Spleen (tissue), 11 donors: Measurements from ENCODE around the gene POGZ. TPM values are rescaled to one million over a fixed set of nuclear protein-coding genes. Genes with fewer than 3 reads are reported as not detected.

Experiments
- DNase-seq: peaks from one replicate; pipeline ENCODE4 v3.0.0-alpha.2; 2020
- H3K27ac ChIP-seq, 8 donors: fragments of 200-600 bp; sonication (generic) in 7 of 8; 1 replicate in 4 of 8; 2 replicates in 4 of 8; pipeline versions ENCODE4 v1.5.0 to v1.8.0; 2016 to 2021; ENCODE audit warnings: inconsistent platforms in 4 of 8, mild to moderate bottlenecking in 4 of 8, moderate library complexity in 1 of 8
- H3K27me3 ChIP-seq, 7 donors: fragments of 200-600 bp; sonication (generic) in 6 of 7; replicated peaks in 1 of 7; 1 replicate in 4 of 7; 2 replicates in 3 of 7; pipeline versions ENCODE4 v1.5.0 to v1.8.0; 2016 to 2021; ENCODE audit warnings: inconsistent platforms in 3 of 7, mild to moderate bottlenecking in 1 of 7
- H3K36me3 ChIP-seq, 6 donors: fragments of 200-600 bp; sonication (generic) in 5 of 6; 1 replicate in 4 of 6; 2 replicates in 2 of 6; pipeline versions ENCODE4 v1.5.0 to v1.8.0; 2016 to 2021; ENCODE audit warnings: inconsistent platforms in 2 of 6
- H3K4me1 ChIP-seq, 6 donors: fragments of 200-600 bp; sonication (generic) in 5 of 6; 1 replicate in 3 of 6; 2 replicates in 3 of 6; pipeline versions ENCODE4 v1.5.0 to v1.8.0; 2016 to 2021; ENCODE audit warnings: inconsistent platforms in 3 of 6
- H3K4me3 ChIP-seq, 8 donors: fragments of 200-600 bp; sonication (generic) in 7 of 8; 1 replicate in 4 of 8; 2 replicates in 4 of 8; pipeline versions ENCODE4 v1.5.0 to v1.8.0; 2016 to 2021; ENCODE audit warnings: inconsistent platforms in 4 of 8, mild to moderate bottlenecking in 4 of 8, moderate library complexity in 2 of 8
- H3K9me3 ChIP-seq, 8 donors: fragments of 200-600 bp; sonication (generic) in 7 of 8; 1 replicate in 4 of 8; 2 replicates in 4 of 8; pipeline versions ENCODE4 v1.5.0 to v1.8.0; 2016 to 2021; ENCODE audit warnings: inconsistent platforms in 4 of 8
- CTCF ChIP-seq, 11 experiments: fragments of 200-600 bp in 7 of 11; fragments of 450-650 bp in 4 of 11; sonication (generic) in 4 of 11; IDR thresholded peaks in 8 of 11; conservative IDR thresholded peaks in 3 of 11; 1 replicate in 7 of 11; 2 replicates in 4 of 11; pipeline versions ENCODE4 v1.4.0 to v1.8.0; 2016 to 2021; ENCODE audit warnings: antibody characterized with exemption in 11 of 11, inconsistent platforms in 4 of 11, mild to moderate bottlenecking in 1 of 11
- POLR2A ChIP-seq, 3 donors: fragments of 450-650 bp; IDR thresholded peaks; one replicate each; pipeline ENCODE4 v1.5.1; 2017; ENCODE audit warnings: antibody characterized with exemption in 3 of 3, mild to moderate bottlenecking in 1 of 3
- POLR2AphosphoS5 ChIP-seq, 3 donors: sonication (generic); formaldehyde crosslinking; IDR thresholded peaks; one replicate each; pipeline ENCODE4 v1.5.1; 2017; ENCODE audit warnings: antibody characterized with exemption in 3 of 3
- WGBS, 5 donors: extraction: QIAGEN DNeasy Blood & Tissue Kit in 3 of 5; methylation state at CpG; one replicate each; pipeline versions ENCODE4 v1.1.5 to v1.1.7; 2013 to 2018; 5-methylcytosine and 5-hydroxymethylcytosine counted together
- intact Hi-C: fragments of 100-400 bp; cut with DNase I; formaldehyde crosslinking; loops from one replicate; pipeline ENCODE4 v1.15.0; 2023; ENCODE audit warnings: low total_unique reads
- polyA plus RNA-seq, 3 donors: library from polyadenylated mRNA; stranded (reverse); fragments of 200-250 nt; gene quantifications; one replicate each; pipeline ENCODE4 v1.2.1, GENCODE V29; 2013
- total RNA-seq, 7 donors: library from RNA; depleted of rRNA in 3 of 7; stranded (reverse); fragments of >200 nt in 3 of 7; fragmentation: NEBNext Ultra II Directional in 4 of 7; extraction: Animal tissue kit (Norgen Biotek cat#: 25700) in 4 of 7; gene quantifications; one replicate each; pipeline versions ENCODE4 v1.1.0 to v1.2.1, GENCODE V29; 2016 to 2021
- donor health status: healthy with polysubstance abuse.
- donor health status: DM: no; HTN: no; CAD: no; lungs with moderate emphysema.
- donor health status: DM: no; HTN: no; CAD: no.
- donor health status: Bipolar disorder and iron deficiency.
- donor health status: healthy.
- donor health status: DM: no; HTN: no; CAD: no.
- donor health status: DM: yes; HTN: yes; CAD: no.

POGZ gene
- total and polyA plus RNA-seq, 10 donors: 12.9 to 133 (median 82.6) TPM

GRCh38 chr1:151455966-151456365 lies 3.3 kb downstream of the POGZ start:
- peak overlapping the region in 5 of 8 donors; percentile 18 to 99 (median 92) for H3K27ac ChIP-seq
- peaks cover 20 to 79% (median 39%) of the 10 kb centered on the region in 6 donors for H3K4me1 ChIP-seq
- intact Hi-C loops: no loop called here
- no peak overlapping the region for H3K4me3 ChIP-seq
- H3K9me3 ChIP-seq: no peaks in the 10 kb centered on the region
- no peaks in the 10 kb centered on the region for H3K27me3 ChIP-seq
- WGBS, 5 donors: 78 to 93% (median 88%) methylated on average over 1 of the region's 1 CpG
- DNase-seq: no peak
- TF ChIP-seq POLR2AphosphoS5 (IDR thresholded peaks at IDR 0.05) (no peak), POLR2A (IDR thresholded peaks at IDR 0.05) (no peak), CTCF (IDR thresholded peaks at IDR 0.05 in 8 of 11, conservative IDR thresholded peaks at IDR 0.05 in 3 of 11) (no peak)
- peaks cover 0 to 28% (median 0%) of the 10 kb centered on the region in 6 donors for H3K36me3 ChIP-seq

- Histone ChIP-seq H3K27ac (peak overlapping the region in 3 of 8 donors; percentile 3 to 88 (median 9)), H3K36me3 (peaks cover 0 to 28% (median 0%) of the 10 kb centered on the region in 6 donors), H3K27me3 (no peaks in the 10 kb centered on the region), H3K4me1 (peaks cover 20 to 86% (median 43%) of the 10 kb centered on the region in 6 donors), H3K9me3 (no peaks in the 10 kb centered on the region), H3K4me3 (no peak overlapping the region)
- intact Hi-C loops: no loop called here
- WGBS, 5 donors: 55 to 66% (median 60%) methylated on average over 2 of the region's 2 CpGs
- DNase-seq: no peak
- no peak for TF ChIP-seq POLR2AphosphoS5 (IDR thresholded peaks at IDR 0.05)
- TF ChIP-seq CTCF (IDR thresholded peaks at IDR 0.05 in 8 of 11, conservative IDR thresholded peaks at IDR 0.05 in 3 of 11): no peak
- no peak for TF ChIP-seq POLR2A (IDR thresholded peaks at IDR 0.05)
Observed at GRCh38 chr1:151455231-151455630, 4.1 kb downstream of the POGZ start.

DNA sequence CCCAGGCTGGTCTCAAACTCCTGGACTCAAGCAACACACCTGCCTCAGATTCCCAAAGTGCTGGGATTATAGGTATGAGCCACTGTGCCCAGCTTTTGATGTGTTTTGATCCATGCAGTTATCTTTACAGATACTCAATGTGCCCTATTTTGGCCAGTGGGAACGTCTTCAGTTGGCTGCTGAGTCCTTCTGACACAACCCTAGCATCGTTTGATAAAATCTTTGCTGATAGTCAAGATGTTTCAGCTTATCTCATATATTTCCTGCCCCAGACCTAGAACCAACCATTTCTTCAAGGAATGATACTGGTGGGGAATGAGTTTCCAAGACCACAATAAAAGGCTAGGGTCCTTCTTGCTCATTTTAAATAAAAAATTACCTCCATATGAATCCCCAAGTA lies 11.6 kb downstream of the POGZ start:
- Histone ChIP-seq H3K27ac (no peak overlapping the region), H3K9me3 (no peaks in the 10 kb centered on the region), H3K4me3 (no peak overlapping the region), H3K4me1 (peaks cover 25 to 91% (median 42%) of the 10 kb centered on the region in 6 donors), H3K36me3 (peaks cover 0 to 26% (median 0%) of the 10 kb centered on the region in 6 donors), H3K27me3 (no peaks in the 10 kb centered on the region)
- TF ChIP-seq POLR2A (IDR thresholded peaks at IDR 0.05) (no peak), POLR2AphosphoS5 (IDR thresholded peaks at IDR 0.05) (no peak), CTCF (IDR thresholded peaks at IDR 0.05 in 8 of 11, conservative IDR thresholded peaks at IDR 0.05 in 3 of 11) (no peak)
- DNase-seq: no peak
- 57 to 88% (median 73%) methylated on average over 2 of the region's 2 CpGs for WGBS, 5 donors
- intact Hi-C loops: loop anchor here (10.0 kb wide), 1 partner anchor 287 kb away; no protein-coding TSS in a partner anchor

DNA sequence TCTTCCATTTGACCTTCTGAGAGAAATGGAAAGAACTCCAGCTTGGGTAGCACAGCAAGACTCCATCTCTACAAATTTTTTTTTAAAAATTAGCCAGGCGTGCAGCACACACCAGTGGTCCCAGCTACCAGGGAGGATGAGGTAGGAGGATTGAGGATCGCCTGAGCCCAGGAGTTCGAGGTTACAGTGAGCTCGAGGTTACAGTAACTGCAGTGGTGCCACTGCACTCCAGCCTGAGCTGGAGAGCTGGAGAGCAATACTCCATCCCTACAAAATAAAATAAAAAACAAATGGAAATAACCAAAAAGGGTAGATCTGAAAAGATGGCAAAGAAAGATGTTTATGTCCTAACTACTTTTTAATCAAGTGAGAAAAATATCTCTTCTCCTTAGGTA lies 14.5 kb downstream of the POGZ start:
- TF ChIP-seq POLR2A (IDR thresholded peaks at IDR 0.05) (no peak), CTCF (IDR thresholded peaks at IDR 0.05 in 8 of 11, conservative IDR thresholded peaks at IDR 0.05 in 3 of 11) (no peak), POLR2AphosphoS5 (IDR thresholded peaks at IDR 0.05) (no peak)
- Histone ChIP-seq H3K9me3 (no peaks in the 10 kb centered on the region), H3K27me3 (no peaks in the 10 kb centered on the region), H3K27ac (peak overlapping the region in 5 of 8 donors; percentile 8 to 57 (median 40)), H3K36me3 (peaks cover 0 to 40% (median 10%) of the 10 kb centered on the region in 6 donors), H3K4me3 (no peak overlapping the region), H3K4me1 (peaks cover 25 to 88% (median 49%) of the 10 kb centered on the region in 6 donors)
- DNase-seq: no peak
- WGBS, 5 donors: 58 to 74% (median 59%) methylated on average over 4 of the region's 4 CpGs
- intact Hi-C loops: loop anchor here (10.0 kb wide), 1 partner anchor 290 kb away; no protein-coding TSS in a partner anchor
